DND-41 (cell line): ENCODE data around the gene COL4A6.

Experiments used
- EZH2 ChIP-seq: IDR thresholded peaks from 3 replicates; pipeline ENCODE4 v1.6.1; 2012; ENCODE audit warnings: borderline replicate concordance, low read depth, mild to moderate bottlenecking, moderate library complexity, low read length, inconsistent platforms; ENCODE audit not compliant: severe bottlenecking
- TF ChIP-seq, protein P1 (sequence below): IDR thresholded peaks from 2 replicates; pipeline ENCODE4 v1.5.1; 2012; ENCODE audit warnings: borderline replicate concordance, low read length, moderate library complexity, mild to moderate bottlenecking; ENCODE audit not compliant: poor library complexity, severe bottlenecking; ENCODE audit errors: extremely low read depth

- TF ChIP-seq EZH2, result no peak
- TF ChIP-seq, protein P1, sequence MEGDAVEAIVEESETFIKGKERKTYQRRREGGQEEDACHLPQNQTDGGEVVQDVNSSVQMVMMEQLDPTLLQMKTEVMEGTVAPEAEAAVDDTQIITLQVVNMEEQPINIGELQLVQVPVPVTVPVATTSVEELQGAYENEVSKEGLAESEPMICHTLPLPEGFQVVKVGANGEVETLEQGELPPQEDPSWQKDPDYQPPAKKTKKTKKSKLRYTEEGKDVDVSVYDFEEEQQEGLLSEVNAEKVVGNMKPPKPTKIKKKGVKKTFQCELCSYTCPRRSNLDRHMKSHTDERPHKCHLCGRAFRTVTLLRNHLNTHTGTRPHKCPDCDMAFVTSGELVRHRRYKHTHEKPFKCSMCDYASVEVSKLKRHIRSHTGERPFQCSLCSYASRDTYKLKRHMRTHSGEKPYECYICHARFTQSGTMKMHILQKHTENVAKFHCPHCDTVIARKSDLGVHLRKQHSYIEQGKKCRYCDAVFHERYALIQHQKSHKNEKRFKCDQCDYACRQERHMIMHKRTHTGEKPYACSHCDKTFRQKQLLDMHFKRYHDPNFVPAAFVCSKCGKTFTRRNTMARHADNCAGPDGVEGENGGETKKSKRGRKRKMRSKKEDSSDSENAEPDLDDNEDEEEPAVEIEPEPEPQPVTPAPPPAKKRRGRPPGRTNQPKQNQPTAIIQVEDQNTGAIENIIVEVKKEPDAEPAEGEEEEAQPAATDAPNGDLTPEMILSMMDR, result no peak
These were observed 94.0 kb downstream of the COL4A6 start for GRCh38 chrX:108344216-108344615.
